Body of pancreas (tissue), 4 donors: ENCODE results near the gene JMJD8.

Experiments used
- CTCF ChIP-seq, 7 experiments: fragments of 450-650 bp in 4 of 7; fragments of 200-600 bp in 3 of 7; sonication (generic) in 3 of 7; IDR thresholded peaks; one replicate each; pipeline ENCODE4 v1.5.1; 2016 to 2019; ENCODE audit warnings: antibody characterized with exemption in 7 of 7
- POLR2A ChIP-seq, 3 donors: fragments of 450-650 bp; IDR thresholded peaks; one replicate each; pipeline ENCODE4 v1.6.1; 2016; ENCODE audit warnings: antibody characterized with exemption in 3 of 3, mild to moderate bottlenecking in 2 of 3

DNA sequence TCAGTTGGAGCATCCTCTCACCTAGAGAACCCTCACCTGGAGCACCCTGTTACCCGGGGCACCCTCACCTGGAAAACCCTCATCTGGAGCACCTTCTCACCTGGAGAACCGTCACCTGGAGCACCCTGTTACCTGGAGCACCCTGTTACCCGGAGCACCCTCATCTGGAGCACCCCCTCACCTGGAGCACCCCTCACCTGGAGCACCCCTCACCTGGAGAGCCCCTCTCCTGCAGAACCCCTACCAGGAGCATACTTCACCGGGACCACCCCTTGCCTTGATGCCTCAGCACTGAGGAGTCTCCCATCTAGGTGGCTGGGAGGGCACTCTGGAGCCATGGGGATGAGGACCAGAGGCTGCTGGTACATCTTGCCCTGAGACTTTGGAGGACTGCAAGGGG lies 24.8 kb upstream of the JMJD8 start:
- TF ChIP-seq POLR2A (IDR thresholded peaks at IDR 0.05) = no peak
- no peak for TF ChIP-seq CTCF (IDR thresholded peaks at IDR 0.05)
